NT2/D1 (cell line): ENCODE results near the gene BCL2.
"Not testable (repeated sequence)": the region's sequence is repeated elsewhere in the genome, so short reads cannot be mapped to it uniquely, and the experiment has no call there.

Experiments used
- DNase-seq: peaks from one replicate; pipeline ENCODE4 v3.0.0-alpha.2; 2011; ENCODE audit warnings: low read depth, low spot score
- H3K27me3 ChIP-seq: 2 replicates; pipeline ENCODE4 v1.6.0; 2011; ENCODE audit warnings: mild to moderate bottlenecking; ENCODE audit not compliant: insufficient read length, insufficient read depth
- H3K36me3 ChIP-seq: 2 replicates; pipeline ENCODE4 v1.6.1; 2011; ENCODE audit warnings: mild to moderate bottlenecking, low read length, mixed read lengths; ENCODE audit not compliant: insufficient read depth, insufficient read length
- H3K4me1 ChIP-seq: 2 replicates; pipeline ENCODE4 v1.5.1; 2011; ENCODE audit not compliant: insufficient read depth, insufficient read length
- H3K4me3 ChIP-seq: 2 replicates; pipeline ENCODE4 v1.5.1; 2011; ENCODE audit warnings: low read depth; ENCODE audit not compliant: insufficient read length
- H3K9ac ChIP-seq: 2 replicates; pipeline ENCODE4 v1.6.0; 2011; ENCODE audit warnings: low read depth; ENCODE audit not compliant: insufficient read length
- H3K9me3 ChIP-seq: 2 replicates; pipeline ENCODE4 v1.5.1; 2011; ENCODE audit warnings: mild to moderate bottlenecking, low read length; ENCODE audit not compliant: insufficient read depth
- SUZ12 ChIP-seq: IDR thresholded peaks from 2 replicates; pipeline ENCODE4 v1.6.1; 2011; ENCODE audit not compliant: insufficient read length, insufficient read depth; ENCODE audit errors: extremely low read depth
- YY1 ChIP-seq: IDR thresholded peaks from 2 replicates; pipeline ENCODE4 v1.6.1; 2011; ENCODE audit not compliant: insufficient read length, insufficient read depth
- ZNF274 ChIP-seq: IDR thresholded peaks from 2 replicates; pipeline ENCODE4 v1.6.1; 2011; ENCODE audit warnings: mild to moderate bottlenecking, low read depth, low read length

The BCL2 gene

DNA sequence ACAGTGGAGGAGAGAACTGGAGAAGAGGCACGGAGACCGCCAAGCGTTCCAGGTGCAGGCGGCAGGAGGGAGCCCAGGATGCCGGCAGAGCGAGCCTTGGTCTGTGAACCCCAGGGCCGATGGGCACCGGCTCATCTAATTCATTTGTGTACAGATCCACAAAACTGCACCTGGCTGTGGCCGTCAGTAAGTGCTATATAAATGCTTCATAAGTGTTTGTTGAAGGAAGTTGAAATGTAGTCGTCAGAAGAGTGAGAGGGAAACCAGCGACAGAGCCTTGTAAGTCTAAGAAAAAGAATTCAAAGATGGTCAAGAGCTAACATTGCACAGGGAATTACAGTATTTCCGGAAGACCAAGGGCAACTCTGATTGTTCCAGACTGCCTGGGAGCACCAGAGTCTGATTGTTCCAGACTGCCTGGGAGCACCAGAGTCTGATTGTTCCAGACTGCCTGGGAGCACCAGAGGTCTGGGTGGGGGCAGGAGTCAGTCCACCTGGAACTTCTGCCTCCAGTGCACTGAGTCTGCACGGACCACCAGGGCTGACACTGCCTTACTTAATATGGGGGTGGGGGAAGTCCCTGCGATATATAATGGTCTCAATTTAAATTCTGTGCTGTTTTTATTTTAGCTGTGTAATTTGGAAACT lies 112.3 kb downstream of the BCL2 start:
- Histone ChIP-seq H3K9ac (no peak overlapping the region), H3K4me3 (no peak overlapping the region), H3K4me1 (peaks cover 3% of the 10 kb centered on the region), H3K9me3 (no peaks in the 10 kb centered on the region), H3K27me3 (no peaks in the 10 kb centered on the region), H3K36me3 (no peaks in the 10 kb centered on the region)
- no peak for DNase-seq
- no peak for TF ChIP-seq YY1

DNA sequence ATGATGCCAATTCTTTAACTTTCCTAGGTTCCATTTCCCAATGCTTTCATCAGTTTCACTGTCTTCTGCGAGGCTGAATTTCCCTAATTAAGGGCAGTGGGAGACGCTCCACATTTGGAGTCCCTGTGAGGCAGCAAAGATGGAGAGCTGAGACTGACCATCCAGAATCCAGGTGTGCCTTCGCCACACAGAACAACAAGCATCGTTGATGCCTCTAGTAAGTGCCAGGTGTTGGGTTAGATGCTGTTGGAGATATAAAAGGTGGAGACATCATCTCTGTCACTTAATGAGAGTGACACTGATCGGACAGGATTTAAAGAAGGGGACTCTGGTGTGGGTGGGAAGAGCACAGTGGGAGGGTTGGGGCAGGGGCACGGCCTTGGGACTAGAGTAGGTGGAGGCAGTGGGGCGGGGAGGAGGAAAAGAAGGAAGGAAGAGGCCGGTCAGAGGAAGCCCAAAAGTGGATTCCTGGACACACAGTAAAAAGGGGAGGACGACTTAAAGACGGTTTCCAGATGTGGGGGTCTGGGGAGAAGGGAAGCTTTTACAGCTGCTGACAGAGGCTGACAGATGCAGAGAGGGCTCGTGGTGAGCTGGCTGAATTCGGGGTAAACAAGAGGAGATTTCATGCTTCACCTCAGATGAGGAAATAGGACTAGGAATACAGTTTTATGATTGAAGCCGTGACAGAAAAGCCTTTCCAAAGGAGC lies 113.0 kb downstream of the BCL2 start:
- H3K4me1 ChIP-seq, result peaks cover 3% of the 10 kb centered on the region
- DNase-seq, result no peak
- no peak overlapping the region for H3K9ac ChIP-seq
- no peaks in the 10 kb centered on the region for H3K36me3 ChIP-seq
- no peak overlapping the region for H3K4me3 ChIP-seq
- no peaks in the 10 kb centered on the region for H3K9me3 ChIP-seq
- no peaks in the 10 kb centered on the region for H3K27me3 ChIP-seq
- TF ChIP-seq ZNF274, result no peak
- TF ChIP-seq YY1, result no peak
- no peak for TF ChIP-seq SUZ12

DNA sequence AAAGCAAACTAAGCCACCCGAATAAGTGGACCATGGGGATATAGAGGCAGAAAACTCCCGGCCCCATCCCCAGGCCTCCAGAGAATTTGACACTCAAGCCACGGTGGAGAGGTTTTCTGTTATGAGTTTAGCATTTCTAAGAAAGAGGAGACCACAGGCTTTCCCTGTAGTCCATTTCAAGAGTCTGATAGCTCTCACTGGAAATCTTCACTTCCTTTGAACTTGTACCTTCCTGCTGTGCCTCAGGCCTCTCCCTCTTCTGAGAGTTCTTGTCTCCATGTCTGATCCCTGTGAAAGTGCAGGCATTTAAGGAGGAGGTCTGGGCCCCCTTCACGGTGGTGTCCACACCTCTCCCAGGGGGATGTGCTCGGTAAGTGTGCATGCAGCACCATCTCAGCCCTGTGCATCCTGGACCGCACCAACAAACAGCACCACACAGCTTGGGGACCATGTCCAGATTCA lies 113.7 kb downstream of the BCL2 start:
- Histone ChIP-seq H3K36me3 (no peaks in the 10 kb centered on the region), H3K9ac (no peak overlapping the region), H3K4me1 (peaks cover 3% of the 10 kb centered on the region), H3K4me3 (no peak overlapping the region), H3K27me3 (no peaks in the 10 kb centered on the region), H3K9me3 (no peaks in the 10 kb centered on the region)
- DNase-seq, result no peak
- TF ChIP-seq YY1 (no peak), ZNF274 (no peak), SUZ12 (no peak)

DNA sequence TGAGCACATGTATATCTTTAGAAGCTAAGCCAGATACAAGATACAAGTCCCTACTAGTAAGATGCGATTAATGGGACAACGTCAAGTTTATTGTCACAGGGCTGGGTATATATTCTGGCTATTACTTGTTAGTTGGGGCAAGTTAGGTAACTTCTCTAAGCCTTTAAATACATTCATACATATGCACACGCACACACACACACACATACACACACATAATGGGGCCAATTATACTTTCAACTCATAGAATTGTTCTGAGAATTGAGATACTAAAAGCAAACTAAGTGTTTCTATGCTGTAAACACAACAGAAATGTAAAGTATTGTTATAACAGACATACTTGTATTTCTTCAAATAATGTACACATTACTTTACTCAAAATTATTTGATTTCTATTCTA lies 116.1 kb downstream of the BCL2 start:
- Histone ChIP-seq H3K36me3 (no peaks in the 10 kb centered on the region), H3K4me3 (no peak overlapping the region), H3K9ac (no peak overlapping the region), H3K9me3 (no peaks in the 10 kb centered on the region), H3K27me3 (no peaks in the 10 kb centered on the region), H3K4me1 (peaks cover 3% of the 10 kb centered on the region)
- TF ChIP-seq SUZ12 (no peak), ZNF274 (no peak), YY1 (no peak)
- DNase-seq, result no peak

DNA sequence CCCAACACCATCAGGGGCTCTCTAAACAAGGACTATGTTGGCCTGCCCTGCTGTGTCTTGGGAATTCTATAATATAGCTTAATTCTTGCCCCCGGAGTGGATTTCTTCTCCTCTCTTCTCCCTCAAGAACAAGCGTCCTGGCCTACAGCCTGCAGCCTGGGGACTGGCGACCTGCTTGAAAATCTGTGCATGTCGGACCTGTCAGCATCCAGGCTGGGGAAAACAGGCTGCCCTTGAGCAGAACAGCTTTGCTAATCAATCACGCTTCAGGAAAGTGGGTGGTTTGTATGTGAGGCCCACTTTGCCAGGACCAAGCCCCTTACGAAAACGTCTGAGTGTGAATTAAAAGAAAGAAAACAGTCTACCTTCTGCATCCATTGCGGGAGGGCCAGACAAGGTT lies 116.7 kb downstream of the BCL2 start:
- no peak overlapping the region for H3K4me3 ChIP-seq
- H3K36me3 ChIP-seq, result no peaks in the 10 kb centered on the region
- H3K9ac ChIP-seq, result no peak overlapping the region
- H3K4me1 ChIP-seq, result peaks cover 3% of the 10 kb centered on the region
- no peaks in the 10 kb centered on the region for H3K9me3 ChIP-seq
- TF ChIP-seq ZNF274, result no peak
- TF ChIP-seq YY1, result no peak
- no peak for TF ChIP-seq SUZ12
- no peaks in the 10 kb centered on the region for H3K27me3 ChIP-seq
- no peak for DNase-seq

DNA sequence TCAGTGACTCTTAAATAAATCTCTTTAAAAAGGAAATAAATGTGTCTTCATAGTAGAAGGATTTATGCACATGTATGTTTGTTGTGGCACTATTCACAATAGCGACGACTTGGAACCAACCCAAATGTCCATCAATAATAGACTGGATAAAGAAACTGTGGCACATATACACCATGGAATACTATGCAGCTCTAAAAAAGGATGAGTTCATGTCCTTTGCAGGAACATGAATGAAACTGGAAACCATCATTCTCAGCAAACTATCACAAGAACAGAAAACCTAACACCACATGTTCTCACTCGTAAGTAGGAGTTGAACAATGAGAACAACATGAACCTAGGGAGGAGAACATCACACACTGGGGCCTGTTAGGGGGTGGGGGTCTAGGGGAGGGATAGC lies 118.1 kb downstream of the BCL2 start:
- H3K27me3 ChIP-seq, H3K9me3 ChIP-seq, H3K9ac ChIP-seq, H3K4me1 ChIP-seq, DNase-seq, H3K4me3 ChIP-seq, H3K36me3 ChIP-seq: not testable (repeated sequence)

DNA sequence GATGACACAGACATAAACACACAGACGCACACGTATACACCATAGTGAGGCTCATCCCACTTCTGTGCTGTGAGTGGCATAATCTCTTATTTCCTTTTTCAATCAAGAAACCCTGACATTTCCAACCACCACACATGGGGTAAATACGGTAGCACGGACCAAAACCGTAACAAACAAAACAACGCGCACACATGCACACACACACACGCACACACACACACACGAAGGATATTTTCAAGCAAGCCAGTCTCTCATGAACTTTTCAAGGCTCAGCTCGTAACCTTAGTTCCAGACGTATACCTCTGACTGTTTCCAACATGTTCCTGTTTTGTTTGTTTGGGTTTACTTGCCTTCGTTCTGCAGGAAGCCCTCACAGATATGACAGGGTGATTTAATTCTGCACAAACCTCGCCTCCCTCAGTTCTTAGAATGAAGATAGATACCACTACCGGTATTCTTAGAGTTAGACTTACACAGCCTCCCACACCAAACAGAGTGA lies 119.8 kb downstream of the BCL2 start:
- H3K9ac ChIP-seq, result no peak overlapping the region
- TF ChIP-seq SUZ12 (no peak), YY1 (no peak)
- H3K9me3 ChIP-seq, result no peaks in the 10 kb centered on the region
- no peaks in the 10 kb centered on the region for H3K4me1 ChIP-seq
- no peak overlapping the region for H3K4me3 ChIP-seq
- no peaks in the 10 kb centered on the region for H3K27me3 ChIP-seq
- no peak for DNase-seq
- H3K36me3 ChIP-seq, result no peaks in the 10 kb centered on the region
